Esophagus (tissue), 2 donors: Measurements from ENCODE around the gene BAG2. TPM values are rescaled to one million over a fixed set of nuclear protein-coding genes. Genes with fewer than 3 reads are reported as not detected.

ENCODE experiments used
- H3K27ac ChIP-seq, 2 donors: one replicate each; pipeline ENCODE4 v1.5.1; 2013; ENCODE audit warnings: low read depth in 2 of 2, mild to moderate bottlenecking in 2 of 2, inconsistent platforms in 1 of 2, low read length in 1 of 2, moderate library complexity in 1 of 2
- H3K27me3 ChIP-seq, 2 donors: one replicate each; pipeline ENCODE4 v1.6.1; 2013; ENCODE audit warnings: low read length in 2 of 2, control low read depth in 1 of 2, mild to moderate bottlenecking in 1 of 2; ENCODE audit not compliant: insufficient read depth in 2 of 2, control insufficient read depth in 1 of 2
- H3K36me3 ChIP-seq, 2 donors: one replicate each; pipeline ENCODE4 v1.6.1; 2013; ENCODE audit warnings: low read length in 1 of 2; ENCODE audit not compliant: control insufficient read depth in 2 of 2, insufficient read depth in 2 of 2
- H3K4me1 ChIP-seq, 2 donors: one replicate each; pipeline ENCODE4 v1.6.1; 2013; ENCODE audit warnings: low read length in 1 of 2; ENCODE audit not compliant: control insufficient read depth in 2 of 2, insufficient read depth in 2 of 2
- H3K4me3 ChIP-seq, 2 donors: one replicate each; pipeline ENCODE4 v1.5.1; 2013; ENCODE audit warnings: low read length in 2 of 2, mild to moderate bottlenecking in 2 of 2, low read depth in 1 of 2, moderate library complexity in 1 of 2
- H3K9me3 ChIP-seq, 2 donors: one replicate each; pipeline ENCODE4 v1.6.1; 2013; ENCODE audit warnings: mild to moderate bottlenecking in 2 of 2, low read depth in 1 of 2, low read length in 1 of 2, moderate library complexity in 1 of 2; ENCODE audit not compliant: control insufficient read depth in 2 of 2, insufficient read depth in 1 of 2
- WGBS, 2 donors: extraction: QIAGEN DNeasy Blood & Tissue Kit; methylation state at CpG; one replicate each; pipeline ENCODE4 v1.1.7; 2013; 5-methylcytosine and 5-hydroxymethylcytosine counted together
- polyA plus RNA-seq, 2 donors: library from polyadenylated mRNA; stranded (reverse); fragments of 200-250 nt; gene quantifications; one replicate each; pipeline ENCODE4 v1.2.3, GENCODE V29; 2013
- donor health status: healthy with polysubstance abuse.
- donor health status: Bipolar disorder and iron deficiency.

BAG2 gene
- polyA plus RNA-seq, 2 donors, result 0.77 to 2.3 TPM

- no peaks in the 10 kb centered on the region for H3K9me3 ChIP-seq
- H3K4me3 ChIP-seq, result peak overlapping the region in 1 of 2 donors; percentile 8
- H3K27ac ChIP-seq, result no peak overlapping the region
- WGBS, 2 donors, result 46 to 50% methylated on average over 7 of the region's 7 CpGs
- no peaks in the 10 kb centered on the region for H3K36me3 ChIP-seq
- no peaks in the 10 kb centered on the region for H3K27me3 ChIP-seq
- no peaks in the 10 kb centered on the region for H3K4me1 ChIP-seq
These were observed 44.3 kb downstream of the BAG2 start for GRCh38 chr6:57216235-57217101.

GRCh38 chr6:57217270-57217669 lies 45.1 kb downstream of the BAG2 start:
- no peaks in the 10 kb centered on the region for H3K27me3 ChIP-seq
- no peaks in the 10 kb centered on the region for H3K4me1 ChIP-seq
- no peaks in the 10 kb centered on the region for H3K9me3 ChIP-seq
- 96 to 99% methylated on average over 11 of the region's 11 CpGs for WGBS, 2 donors
- no peaks in the 10 kb centered on the region for H3K36me3 ChIP-seq
- H3K4me3 ChIP-seq, result no peak overlapping the region
- no peak overlapping the region for H3K27ac ChIP-seq

- H3K36me3 ChIP-seq, result no peaks in the 10 kb centered on the region
- WGBS, 2 donors, result 89 to 91% methylated on average over 2 of the region's 2 CpGs
- no peaks in the 10 kb centered on the region for H3K9me3 ChIP-seq
- H3K4me1 ChIP-seq, result no peaks in the 10 kb centered on the region
- H3K4me3 ChIP-seq, result no peak overlapping the region
- H3K27ac ChIP-seq, result no peak overlapping the region
- H3K27me3 ChIP-seq, result peaks cover 0 to 2% of the 10 kb centered on the region in 2 donors
These were observed 48.1 kb downstream of the BAG2 start for GRCh38 chr6:57220083-57220703.

GRCh38 chr6:57221191-57221935 lies 49.2 kb downstream of the BAG2 start:
- 1% methylated on average over 32 to 38 of the region's 38 CpGs for WGBS, 2 donors
- peaks cover 0 to 2% of the 10 kb centered on the region in 2 donors for H3K27me3 ChIP-seq
- no peaks in the 10 kb centered on the region for H3K4me1 ChIP-seq
- H3K36me3 ChIP-seq, result no peaks in the 10 kb centered on the region
- peak overlapping the region; percentile 86 to 95 for H3K4me3 ChIP-seq
- no peaks in the 10 kb centered on the region for H3K9me3 ChIP-seq
- H3K27ac ChIP-seq, result peak overlapping the region; percentile 76

GRCh38 chr6:57221936-57222742 lies 50.0 kb downstream of the BAG2 start, which contains the start of gene RAB23:
TSS of gene RAB23 (minus strand) at chr6:57222307. CDS start at chr6:57210380, 11,927 bp downstream.
- H3K27ac ChIP-seq, result peak within 1 kb of the TSS; percentile 76 to 77
- H3K27me3 ChIP-seq, result peaks cover 0 to 2% of the 10 kb centered on the region in 2 donors
- 0% methylated on average over 67 to 69 of the region's 69 CpGs for WGBS, 2 donors
- peak within 1 kb of the TSS; percentile 86 to 95 for H3K4me3 ChIP-seq
- H3K36me3 ChIP-seq, result no peaks in the 10 kb centered on the region
- H3K4me1 ChIP-seq, result no peaks in the 10 kb centered on the region
- no peaks in the 10 kb centered on the region for H3K9me3 ChIP-seq

GRCh38 chr6:57222743-57223077 lies 50.6 kb downstream of the BAG2 start:
- peaks cover 0 to 2% of the 10 kb centered on the region in 2 donors for H3K27me3 ChIP-seq
- peak overlapping the region in 1 of 2 donors; percentile 76 for H3K27ac ChIP-seq
- no peaks in the 10 kb centered on the region for H3K36me3 ChIP-seq
- 21 to 22% methylated on average over 5 of the region's 5 CpGs for WGBS, 2 donors
- H3K9me3 ChIP-seq, result no peaks in the 10 kb centered on the region
- H3K4me1 ChIP-seq, result no peaks in the 10 kb centered on the region
- peak overlapping the region; percentile 86 to 95 for H3K4me3 ChIP-seq

- Histone ChIP-seq H3K4me1 (no peaks in the 10 kb centered on the region), H3K27me3 (peaks cover 0 to 2% of the 10 kb centered on the region in 2 donors), H3K4me3 (no peak overlapping the region), H3K9me3 (no peaks in the 10 kb centered on the region), H3K36me3 (no peaks in the 10 kb centered on the region), H3K27ac (no peak overlapping the region)
- WGBS, 2 donors, result 74 to 75% methylated on average over 1 of the region's 1 CpG
These were observed 52.8 kb downstream of the BAG2 start for GRCh38 chr6:57224769-57225515.

- H3K4me3 ChIP-seq, result no peak overlapping the region
- 55 to 68% methylated on average over 2 of the region's 2 CpGs for WGBS, 2 donors
- no peak overlapping the region for H3K27ac ChIP-seq
- H3K4me1 ChIP-seq, result no peaks in the 10 kb centered on the region
- no peaks in the 10 kb centered on the region for H3K36me3 ChIP-seq
- H3K9me3 ChIP-seq, result no peaks in the 10 kb centered on the region
- peaks cover 0 to 2% of the 10 kb centered on the region in 2 donors for H3K27me3 ChIP-seq
These were observed 54.1 kb downstream of the BAG2 start for GRCh38 chr6:57226221-57226620.
